ENCODE results near the gene R3HDM1. TPM values are rescaled to one million over a fixed set of nuclear protein-coding genes. Genes with fewer than 3 reads are reported as not detected.
"Not testable (repeated sequence)": the region's sequence is repeated elsewhere in the genome, so short reads cannot be mapped to it uniquely, and the experiment has no call there.

The R3HDM1 gene
- total RNA-seq, 4 donors from 2014 or later, result 14.1 to 30.9 (median 21.6) TPM

GRCh38 chr2:135709992-135710391 lies 178.7 kb downstream of the R3HDM1 start:
- H3K9me3 ChIP-seq, result no peaks in the 10 kb centered on the region
- TF ChIP-seq POLR2AphosphoS5 (IDR thresholded peaks at IDR 0.05) (no peak), EP300 (IDR thresholded peaks at IDR 0.05) (no peak), POLR2A (IDR thresholded peaks at IDR 0.05) (no peak), CTCF (IDR thresholded peaks at IDR 0.05) (peak; percentile 72 to 85)
- H3K27me3 ChIP-seq, result no peaks in the 10 kb centered on the region
- no peak overlapping the region for H3K27ac ChIP-seq
- peaks cover 3% of the 10 kb centered on the region for H3K4me1 ChIP-seq
- peaks cover 2% of the 10 kb centered on the region for H3K36me3 ChIP-seq
- peak in 1 of 2 donors; percentile 66 for DNase-seq (ENCODE audit: low spot score in 2 of 2)
- 70% methylated on average over 6 of the region's 6 CpGs for WGBS
- no peak overlapping the region for H3K4me3 ChIP-seq

- H3K9me3 ChIP-seq; H3K4me3 ChIP-seq; H3K27ac ChIP-seq; H3K4me1 ChIP-seq; DNase-seq (ENCODE audit: low spot score in 2 of 2); H3K27me3 ChIP-seq: not testable (repeated sequence)
- H3K36me3 ChIP-seq, result peaks cover 29% of the 10 kb centered on the region
- 96% methylated on average over 9 of the region's 9 CpGs for WGBS
These were observed 183.8 kb downstream of the R3HDM1 start for GRCh38 chr2:135715086-135715485.

GRCh38 chr2:135728064-135728743 lies 196.9 kb downstream of the R3HDM1 start:
- no peak overlapping the region for H3K27ac ChIP-seq
- H3K4me1 ChIP-seq, result no peaks in the 10 kb centered on the region
- H3K27me3 ChIP-seq, result no peaks in the 10 kb centered on the region
- 81% methylated on average over 2 of the region's 2 CpGs for WGBS
- H3K4me3 ChIP-seq, result no peak overlapping the region
- H3K9me3 ChIP-seq, result no peaks in the 10 kb centered on the region
- H3K36me3 ChIP-seq, result peaks cover 17% of the 10 kb centered on the region
- TF ChIP-seq CTCF (IDR thresholded peaks at IDR 0.05) (no peak), POLR2A (IDR thresholded peaks at IDR 0.05) (no peak), POLR2AphosphoS5 (IDR thresholded peaks at IDR 0.05) (no peak), EP300 (IDR thresholded peaks at IDR 0.05) (no peak)
- no peak for DNase-seq (ENCODE audit: low spot score in 2 of 2)

- 66% methylated on average over 5 of the region's 5 CpGs for WGBS
- DNase-seq (ENCODE audit: low spot score in 2 of 2), result no peak
- Histone ChIP-seq H3K27me3 (no peaks in the 10 kb centered on the region), H3K27ac (no peak overlapping the region), H3K9me3 (no peaks in the 10 kb centered on the region), H3K4me3 (no peak overlapping the region), H3K4me1 (no peaks in the 10 kb centered on the region), H3K36me3 (no peaks in the 10 kb centered on the region)
- no peak for TF ChIP-seq CTCF (IDR thresholded peaks at IDR 0.05)
- TF ChIP-seq POLR2A (IDR thresholded peaks at IDR 0.05), result no peak
- TF ChIP-seq POLR2AphosphoS5 (IDR thresholded peaks at IDR 0.05), result no peak
- TF ChIP-seq EP300 (IDR thresholded peaks at IDR 0.05), result no peak
These were observed 201.3 kb downstream of the R3HDM1 start for GRCh38 chr2:135732561-135732960.

- Histone ChIP-seq H3K9me3 (no peaks in the 10 kb centered on the region), H3K4me1 (no peaks in the 10 kb centered on the region), H3K4me3 (no peak overlapping the region), H3K27me3 (no peaks in the 10 kb centered on the region), H3K36me3 (no peaks in the 10 kb centered on the region), H3K27ac (no peak overlapping the region)
- DNase-seq (ENCODE audit: low spot score in 2 of 2), result no peak
- TF ChIP-seq EP300 (IDR thresholded peaks at IDR 0.05) (no peak), POLR2AphosphoS5 (IDR thresholded peaks at IDR 0.05) (no peak), POLR2A (IDR thresholded peaks at IDR 0.05) (no peak), CTCF (IDR thresholded peaks at IDR 0.05) (no peak)
- WGBS, result 82% methylated on average over 2 of the region's 2 CpGs
These were observed 201.8 kb downstream of the R3HDM1 start for GRCh38 chr2:135733045-135733444.

- no peaks in the 10 kb centered on the region for H3K4me1 ChIP-seq
- H3K4me3 ChIP-seq, result no peak overlapping the region
- WGBS, result 94% methylated on average over 5 of the region's 5 CpGs
These were observed 205.3 kb downstream of the R3HDM1 start for GRCh38 chr2:135736546-135736945.

More at GRCh38 chr2:135736546-135736945, 205.3 kb downstream of the R3HDM1 start:
- no peak for DNase-seq (ENCODE audit: low spot score in 2 of 2)
- TF ChIP-seq CTCF (IDR thresholded peaks at IDR 0.05) (no peak), POLR2AphosphoS5 (IDR thresholded peaks at IDR 0.05) (no peak), EP300 (IDR thresholded peaks at IDR 0.05) (no peak), POLR2A (IDR thresholded peaks at IDR 0.05) (no peak)
- H3K27ac ChIP-seq, result no peak overlapping the region
- H3K9me3 ChIP-seq, result no peaks in the 10 kb centered on the region
- H3K36me3 ChIP-seq, result no peaks in the 10 kb centered on the region
- no peaks in the 10 kb centered on the region for H3K27me3 ChIP-seq
